SK-N-SH treated with all-trans-retinoic acid at 6 μM for 48 hours (cell line): ENCODE results near the gene KL.

ENCODE experiments used
- ATAC-seq: fragments of 200-7000 bp; cut with Tn5 transposase; 3 replicates; pipeline ENCODE4 v1.9.1; 2020; ENCODE audit warnings: mild to moderate bottlenecking, moderate library complexity
- ARNTL ChIP-seq: fragments of 450-650 bp; formaldehyde crosslinking; IDR thresholded peaks from 2 replicates; pipeline ENCODE4 v1.5.0; 2020; ENCODE audit warnings: low read depth, mild to moderate bottlenecking, moderate library complexity, borderline replicate concordance
- BACH2 ChIP-seq: fragments of 250-450 bp; sonication (Bioruptor Pico); IDR thresholded peaks from 2 replicates; pipeline ENCODE4 v1.9.0; 2021; ENCODE audit warnings: mild to moderate bottlenecking, borderline replicate concordance
- CSDC2 ChIP-seq: fragments of 250-450 bp; sonication (Bioruptor Pico); IDR thresholded peaks from 2 replicates; pipeline ENCODE4 v1.5.0; 2020; ENCODE audit warnings: mild to moderate bottlenecking, moderate library complexity
- ESRRG ChIP-seq: fragments of 250-450 bp; sonication (Bioruptor Pico); IDR thresholded peaks from 2 replicates; pipeline ENCODE4 v1.6.1; 2021; ENCODE audit warnings: mild to moderate bottlenecking
- GLIS3 ChIP-seq: fragments of 250-450 bp; sonication (Bioruptor Pico); IDR thresholded peaks from 2 replicates; pipeline ENCODE4 v1.5.0; 2020; ENCODE audit warnings: mild to moderate bottlenecking, moderate library complexity
- ISL1 ChIP-seq: fragments of 250-450 bp; sonication (Bioruptor Pico); IDR thresholded peaks from 2 replicates; pipeline ENCODE4 v2.1.2; 2022; ENCODE audit warnings: mild to moderate bottlenecking, moderate library complexity
- OSR1 ChIP-seq: fragments of 250-450 bp; sonication (Bioruptor Pico); IDR thresholded peaks from 2 replicates; pipeline ENCODE4 v1.8.0; 2022; ENCODE audit warnings: moderate library complexity, mild to moderate bottlenecking, inconsistent platforms
- PPARA ChIP-seq: fragments of 250-450 bp; sonication (Bioruptor Pico); IDR thresholded peaks from 2 replicates; pipeline ENCODE4 v1.5.0; 2020; ENCODE audit warnings: mild to moderate bottlenecking, borderline replicate concordance
- RARB ChIP-seq: fragments of 250-450 bp; sonication (Bioruptor Pico); IDR thresholded peaks from 2 replicates; pipeline ENCODE4 v1.8.0; 2021; ENCODE audit warnings: mild to moderate bottlenecking, moderate library complexity
- SNAI2 ChIP-seq: fragments of 250-450 bp; sonication (Bioruptor Pico); IDR thresholded peaks from 2 replicates; pipeline ENCODE4 v1.5.0; 2020; ENCODE audit warnings: mild to moderate bottlenecking, moderate library complexity
- TCF4 ChIP-seq: fragments of 250-450 bp; sonication (Bioruptor Pico); IDR thresholded peaks from 2 replicates; pipeline ENCODE4 v1.8.0; 2021; ENCODE audit warnings: mild to moderate bottlenecking, moderate library complexity, borderline replicate concordance
- TOX ChIP-seq: fragments of 250-450 bp; sonication (Bioruptor Pico); IDR thresholded peaks from 2 replicates; pipeline ENCODE4 v1.8.0; 2021; ENCODE audit warnings: mild to moderate bottlenecking, moderate library complexity, borderline replicate concordance
- ZC3H10 ChIP-seq: fragments of 250-450 bp; sonication (Bioruptor Pico); IDR thresholded peaks from 2 replicates; pipeline ENCODE4 v1.5.1; 2021; ENCODE audit warnings: mild to moderate bottlenecking, moderate library complexity
- ZFP3 ChIP-seq: fragments of 250-450 bp; sonication (Bioruptor Pico); IDR thresholded peaks from 2 replicates; pipeline ENCODE4 v1.5.0; 2020; ENCODE audit warnings: mild to moderate bottlenecking, moderate library complexity
- ZFP30 ChIP-seq: fragments of 450-650 bp; formaldehyde crosslinking; IDR thresholded peaks from 2 replicates; pipeline ENCODE4 v1.5.0; 2022; ENCODE audit warnings: mild to moderate bottlenecking, moderate library complexity
- ZNF565 ChIP-seq: fragments of 450-650 bp; formaldehyde crosslinking; conservative IDR thresholded peaks from 2 replicates; pipeline ENCODE4 v1.5.0; 2020; ENCODE audit warnings: low read depth, mild to moderate bottlenecking, moderate library complexity
- ZNF70 ChIP-seq: fragments of 450-650 bp; formaldehyde crosslinking; IDR thresholded peaks from 2 replicates; pipeline ENCODE4 v1.5.0; 2020; ENCODE audit warnings: mild to moderate bottlenecking, moderate library complexity
- ZNF8 ChIP-seq: fragments of 450-650 bp; formaldehyde crosslinking; IDR thresholded peaks from 2 replicates; pipeline ENCODE4 v1.5.0; 2020; ENCODE audit warnings: mild to moderate bottlenecking, moderate library complexity
- TF ChIP-seq, protein P1 (sequence below): fragments of 250-450 bp; sonication (Bioruptor Pico); IDR thresholded peaks from 2 replicates; pipeline ENCODE4 v1.5.1; 2020; ENCODE audit warnings: low read depth, mild to moderate bottlenecking, moderate library complexity
- TF ChIP-seq, protein P2 (sequence below): fragments of 250-450 bp; sonication (Bioruptor Pico); IDR thresholded peaks from 2 replicates; pipeline ENCODE4 v1.8.0; 2021; ENCODE audit warnings: low read depth, mild to moderate bottlenecking, moderate library complexity, borderline replicate concordance
- TF ChIP-seq, protein P3 (sequence below): fragments of 250-450 bp; sonication (Bioruptor Pico); IDR thresholded peaks from 2 replicates; pipeline ENCODE4 v1.5.1; 2021; ENCODE audit warnings: mild to moderate bottlenecking, moderate library complexity
- TF ChIP-seq, protein P4 (sequence below): fragments of 250-450 bp; sonication (Bioruptor Pico); IDR thresholded peaks from 2 replicates; pipeline ENCODE4 v1.5.0; 2020; ENCODE audit warnings: mild to moderate bottlenecking, moderate library complexity

The KL gene

DNA sequence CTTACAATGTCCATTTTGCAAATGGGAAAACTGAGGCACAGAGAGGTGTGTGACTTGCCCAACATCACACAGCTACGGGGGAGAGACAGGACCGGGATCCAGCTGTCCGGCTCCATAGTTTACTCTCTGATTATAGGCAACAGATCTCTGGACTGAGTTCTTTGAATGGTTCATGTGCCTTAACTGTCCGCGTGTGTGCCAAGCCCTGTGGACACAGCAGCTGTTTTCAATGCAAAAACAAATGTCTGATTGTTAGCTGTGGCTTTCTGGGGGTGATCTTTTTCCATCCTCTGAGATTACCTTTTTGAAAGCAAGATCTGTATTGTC is 94.1 kb downstream of the KL start:
- TF ChIP-seq, protein P1, sequence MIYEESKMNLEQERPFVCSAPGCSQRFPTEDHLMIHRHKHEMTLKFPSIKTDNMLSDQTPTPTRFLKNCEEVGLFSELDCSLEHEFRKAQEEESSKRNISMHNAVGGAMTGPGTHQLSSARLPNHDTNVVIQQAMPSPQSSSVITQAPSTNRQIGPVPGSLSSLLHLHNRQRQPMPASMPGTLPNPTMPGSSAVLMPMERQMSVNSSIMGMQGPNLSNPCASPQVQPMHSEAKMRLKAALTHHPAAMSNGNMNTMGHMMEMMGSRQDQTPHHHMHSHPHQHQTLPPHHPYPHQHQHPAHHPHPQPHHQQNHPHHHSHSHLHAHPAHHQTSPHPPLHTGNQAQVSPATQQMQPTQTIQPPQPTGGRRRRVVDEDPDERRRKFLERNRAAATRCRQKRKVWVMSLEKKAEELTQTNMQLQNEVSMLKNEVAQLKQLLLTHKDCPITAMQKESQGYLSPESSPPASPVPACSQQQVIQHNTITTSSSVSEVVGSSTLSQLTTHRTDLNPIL (CRISPR knock-in tag): no peak
- TF ChIP-seq ZFP3 (CRISPR knock-in tag): no peak
- TF ChIP-seq TOX: no peak
- no peak for TF ChIP-seq ZNF8 (CRISPR knock-in tag)
- no peak for TF ChIP-seq SNAI2 (CRISPR knock-in tag)
- TF ChIP-seq, all 23 proteins: peak for 0
- ATAC-seq: no peak

DNA sequence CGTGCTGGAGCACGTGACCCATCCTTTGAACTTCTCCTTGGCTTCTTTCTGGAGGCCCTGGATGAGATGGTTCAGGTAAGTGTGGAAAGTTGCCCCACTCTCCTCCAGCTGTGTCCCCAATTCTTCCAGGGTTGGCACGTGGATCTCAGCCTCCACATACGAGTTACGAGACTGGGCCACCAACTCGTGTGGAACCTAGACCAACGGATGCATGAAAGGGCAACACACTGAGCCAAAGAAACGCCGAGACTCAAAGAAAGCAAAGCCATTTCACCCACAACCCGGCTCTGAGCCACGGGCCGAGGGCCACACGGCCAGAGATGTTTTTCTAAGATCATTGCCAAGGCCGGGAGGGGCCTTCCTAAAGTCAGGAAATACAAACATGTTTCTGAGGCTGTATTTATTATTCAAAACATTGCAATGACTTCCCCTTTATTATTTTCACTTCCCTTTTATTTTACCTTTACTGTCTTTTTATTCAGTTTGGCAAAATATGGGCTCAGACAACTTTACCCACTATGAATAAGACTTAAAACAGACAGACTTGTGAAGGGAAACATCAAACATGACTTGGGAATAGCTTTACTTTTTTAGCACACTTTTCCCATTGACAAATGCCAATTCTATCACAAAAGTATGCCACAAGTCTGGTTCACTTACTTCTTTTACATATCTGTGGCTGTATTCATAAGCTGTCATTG is 94.6 kb downstream of the KL start:
- no peak for TF ChIP-seq ESRRG
- TF ChIP-seq, protein P1 (CRISPR knock-in tag): no peak
- TF ChIP-seq CSDC2 (CRISPR knock-in tag): no peak
- TF ChIP-seq, protein P2, sequence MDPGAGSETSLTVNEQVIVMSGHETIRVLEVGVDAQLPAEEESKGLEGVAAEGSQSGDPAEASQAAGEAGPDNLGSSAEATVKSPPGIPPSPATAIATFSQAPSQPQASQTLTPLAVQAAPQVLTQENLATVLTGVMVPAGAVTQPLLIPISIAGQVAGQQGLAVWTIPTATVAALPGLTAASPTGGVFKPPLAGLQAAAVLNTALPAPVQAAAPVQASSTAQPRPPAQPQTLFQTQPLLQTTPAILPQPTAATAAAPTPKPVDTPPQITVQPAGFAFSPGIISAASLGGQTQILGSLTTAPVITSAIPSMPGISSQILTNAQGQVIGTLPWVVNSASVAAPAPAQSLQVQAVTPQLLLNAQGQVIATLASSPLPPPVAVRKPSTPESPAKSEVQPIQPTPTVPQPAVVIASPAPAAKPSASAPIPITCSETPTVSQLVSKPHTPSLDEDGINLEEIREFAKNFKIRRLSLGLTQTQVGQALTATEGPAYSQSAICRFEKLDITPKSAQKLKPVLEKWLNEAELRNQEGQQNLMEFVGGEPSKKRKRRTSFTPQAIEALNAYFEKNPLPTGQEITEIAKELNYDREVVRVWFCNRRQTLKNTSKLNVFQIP (CRISPR knock-in tag): no peak
- TF ChIP-seq TCF4 (CRISPR knock-in tag): no peak
- no peak for TF ChIP-seq ARNTL
- no peak for TF ChIP-seq TOX
- no peak for TF ChIP-seq OSR1 (CRISPR knock-in tag)
- no peak for TF ChIP-seq ZFP30 (CRISPR knock-in tag)
- TF ChIP-seq PPARA: no peak
- TF ChIP-seq ISL1 (CRISPR knock-in tag): no peak
- no peak for TF ChIP-seq SNAI2 (CRISPR knock-in tag)
- ATAC-seq: no peak

DNA sequence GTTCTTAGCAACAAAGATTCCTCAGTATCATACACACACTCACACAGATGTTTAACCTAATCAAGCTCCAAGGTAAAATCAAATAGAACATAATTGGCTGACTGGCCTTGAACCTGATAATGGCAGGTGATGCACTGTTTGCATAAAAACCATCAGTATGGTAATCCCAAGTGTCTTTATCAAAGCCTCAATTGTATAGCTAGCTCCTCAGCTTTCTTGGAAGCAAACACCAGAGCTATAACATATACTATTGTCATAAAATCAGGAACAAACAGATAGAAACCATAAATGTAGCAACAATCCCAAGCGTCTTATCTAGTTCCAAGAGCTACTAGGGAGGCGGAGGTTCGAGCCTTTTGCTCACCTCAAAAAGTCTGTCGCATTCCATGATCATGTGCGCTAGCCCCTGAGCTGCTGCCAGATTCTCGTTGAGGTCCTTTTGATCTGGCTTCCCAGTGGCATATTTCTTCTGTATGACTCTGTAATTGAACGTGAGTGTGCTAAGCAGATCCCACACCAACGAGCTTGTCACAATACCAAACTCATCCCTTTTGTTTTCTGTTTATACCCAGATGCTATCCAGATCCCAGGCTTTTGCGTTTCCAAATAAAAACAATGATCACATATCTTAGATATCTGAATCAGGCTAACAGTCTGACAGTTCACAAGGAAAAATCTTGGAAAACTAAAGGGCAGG is 95.3 kb downstream of the KL start:
- peak; percentile 28; the same call in 2 of the 3 replicates for ATAC-seq
- TF ChIP-seq, protein P1 (CRISPR knock-in tag): no peak
- TF ChIP-seq GLIS3 (CRISPR knock-in tag) (no peak), ZC3H10 (CRISPR knock-in tag) (no peak), ZNF70 (CRISPR knock-in tag) (no peak), OSR1 (CRISPR knock-in tag) (no peak), PPARA (no peak), SNAI2 (CRISPR knock-in tag) (no peak), ARNTL (no peak), ZFP30 (CRISPR knock-in tag) (no peak), BACH2 (CRISPR knock-in tag) (no peak), ISL1 (CRISPR knock-in tag) (no peak; the same call in 1 of the 2 replicates), ZFP3 (CRISPR knock-in tag) (no peak), ZNF565 (CRISPR knock-in tag) (no peak), RARB (no peak), CSDC2 (CRISPR knock-in tag) (no peak), TCF4 (CRISPR knock-in tag) (no peak)
- TF ChIP-seq, protein P2 (CRISPR knock-in tag): no peak
- TF ChIP-seq, protein P3, sequence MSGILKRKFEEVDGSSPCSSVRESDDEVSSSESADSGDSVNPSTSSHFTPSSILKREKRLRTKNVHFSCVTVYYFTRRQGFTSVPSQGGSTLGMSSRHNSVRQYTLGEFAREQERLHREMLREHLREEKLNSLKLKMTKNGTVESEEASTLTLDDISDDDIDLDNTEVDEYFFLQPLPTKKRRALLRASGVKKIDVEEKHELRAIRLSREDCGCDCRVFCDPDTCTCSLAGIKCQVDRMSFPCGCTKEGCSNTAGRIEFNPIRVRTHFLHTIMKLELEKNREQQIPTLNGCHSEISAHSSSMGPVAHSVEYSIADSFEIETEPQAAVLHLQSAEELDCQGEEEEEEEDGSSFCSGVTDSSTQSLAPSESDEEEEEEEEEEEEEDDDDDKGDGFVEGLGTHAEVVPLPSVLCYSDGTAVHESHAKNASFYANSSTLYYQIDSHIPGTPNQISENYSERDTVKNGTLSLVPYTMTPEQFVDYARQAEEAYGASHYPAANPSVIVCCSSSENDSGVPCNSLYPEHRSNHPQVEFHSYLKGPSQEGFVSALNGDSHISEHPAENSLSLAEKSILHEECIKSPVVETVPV: no peak
- TF ChIP-seq, protein P4, sequence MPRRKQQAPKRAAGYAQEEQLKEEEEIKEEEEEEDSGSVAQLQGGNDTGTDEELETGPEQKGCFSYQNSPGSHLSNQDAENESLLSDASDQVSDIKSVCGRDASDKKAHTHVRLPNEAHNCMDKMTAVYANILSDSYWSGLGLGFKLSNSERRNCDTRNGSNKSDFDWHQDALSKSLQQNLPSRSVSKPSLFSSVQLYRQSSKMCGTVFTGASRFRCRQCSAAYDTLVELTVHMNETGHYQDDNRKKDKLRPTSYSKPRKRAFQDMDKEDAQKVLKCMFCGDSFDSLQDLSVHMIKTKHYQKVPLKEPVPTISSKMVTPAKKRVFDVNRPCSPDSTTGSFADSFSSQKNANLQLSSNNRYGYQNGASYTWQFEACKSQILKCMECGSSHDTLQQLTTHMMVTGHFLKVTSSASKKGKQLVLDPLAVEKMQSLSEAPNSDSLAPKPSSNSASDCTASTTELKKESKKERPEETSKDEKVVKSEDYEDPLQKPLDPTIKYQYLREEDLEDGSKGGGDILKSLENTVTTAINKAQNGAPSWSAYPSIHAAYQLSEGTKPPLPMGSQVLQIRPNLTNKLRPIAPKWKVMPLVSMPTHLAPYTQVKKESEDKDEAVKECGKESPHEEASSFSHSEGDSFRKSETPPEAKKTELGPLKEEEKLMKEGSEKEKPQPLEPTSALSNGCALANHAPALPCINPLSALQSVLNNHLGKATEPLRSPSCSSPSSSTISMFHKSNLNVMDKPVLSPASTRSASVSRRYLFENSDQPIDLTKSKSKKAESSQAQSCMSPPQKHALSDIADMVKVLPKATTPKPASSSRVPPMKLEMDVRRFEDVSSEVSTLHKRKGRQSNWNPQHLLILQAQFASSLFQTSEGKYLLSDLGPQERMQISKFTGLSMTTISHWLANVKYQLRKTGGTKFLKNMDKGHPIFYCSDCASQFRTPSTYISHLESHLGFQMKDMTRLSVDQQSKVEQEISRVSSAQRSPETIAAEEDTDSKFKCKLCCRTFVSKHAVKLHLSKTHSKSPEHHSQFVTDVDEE (CRISPR knock-in tag): no peak
